Endometrium (tissue), 2 donors: ENCODE measurements around the gene SKAP2.

Experiments used
- FAIRE-seq: peaks from 2 replicates; lab custom pipeline; 2012; peaks lifted over from hg19 to GRCh38; lab: Jason Lieb, UNC
- donor health status: control.
- donor health status: control.

SKAP2 gene

DNA sequence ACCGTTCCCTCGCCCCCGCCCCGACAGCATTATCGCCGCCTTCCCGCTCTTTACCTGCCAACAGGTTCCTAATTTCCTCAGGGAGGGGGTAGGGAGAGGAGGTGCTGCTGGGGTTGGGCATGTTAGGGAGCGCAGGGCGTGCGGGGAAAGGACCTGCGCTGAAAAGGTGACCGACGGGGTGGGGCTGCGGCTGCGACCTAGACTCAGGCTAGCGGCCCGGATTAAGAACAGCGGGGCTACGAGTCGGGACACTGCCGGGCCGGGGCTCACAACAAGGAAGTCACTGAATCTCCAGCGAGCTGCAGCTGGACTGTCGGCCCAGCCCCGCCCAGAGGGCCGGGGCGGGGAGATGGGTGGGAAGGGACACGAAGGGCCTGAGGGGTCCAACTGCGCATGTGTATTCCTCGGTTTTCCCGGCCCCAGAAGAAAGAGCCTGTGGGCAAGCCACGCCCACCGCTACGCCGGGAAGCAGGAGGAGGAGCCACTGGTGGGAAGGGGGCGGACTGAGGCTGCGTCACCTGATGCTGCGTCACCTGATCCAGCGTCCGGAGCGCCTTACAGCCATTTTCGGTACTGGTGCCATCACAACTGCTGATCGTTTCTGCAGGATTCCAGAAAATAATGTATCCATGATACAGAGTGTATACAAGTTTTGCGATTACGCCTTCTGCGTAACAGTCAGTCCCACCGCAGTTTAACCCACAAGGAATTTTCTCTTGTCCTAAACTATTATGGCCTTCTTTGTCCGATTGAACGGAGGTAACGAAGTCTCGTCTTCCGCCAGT is at the start of gene SKAP2:
TSS of gene SKAP2 (minus strand) at position 282 of the 785 bp plus-strand sequence. CDS start at position 121, 161 bp downstream.
- FAIRE-seq, result peak; percentile 95

- FAIRE-seq, result no peak
Measured at GRCh38 chr7:26912933-26913536, 48.6 kb upstream of the SKAP2 start.

DNA sequence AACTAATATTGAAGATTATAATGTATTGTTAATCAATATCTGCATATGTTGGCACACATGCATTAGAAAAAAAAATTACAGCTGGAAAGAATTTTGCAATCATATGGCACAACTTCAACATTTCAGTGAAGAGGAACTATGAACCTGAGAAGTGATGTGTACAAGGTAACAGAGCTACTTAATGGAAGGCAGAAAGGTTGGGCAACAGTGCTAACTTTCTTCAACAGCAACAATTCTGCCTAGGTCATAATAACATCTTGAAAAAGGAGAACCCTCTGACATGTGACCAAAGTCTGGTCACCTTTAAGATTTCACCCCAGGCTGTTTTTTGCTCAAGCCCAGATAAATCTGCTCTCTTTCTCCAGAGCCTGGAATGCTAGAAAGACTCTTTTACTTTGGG is 47.9 kb upstream of the SKAP2 start:
- no peak for FAIRE-seq

DNA sequence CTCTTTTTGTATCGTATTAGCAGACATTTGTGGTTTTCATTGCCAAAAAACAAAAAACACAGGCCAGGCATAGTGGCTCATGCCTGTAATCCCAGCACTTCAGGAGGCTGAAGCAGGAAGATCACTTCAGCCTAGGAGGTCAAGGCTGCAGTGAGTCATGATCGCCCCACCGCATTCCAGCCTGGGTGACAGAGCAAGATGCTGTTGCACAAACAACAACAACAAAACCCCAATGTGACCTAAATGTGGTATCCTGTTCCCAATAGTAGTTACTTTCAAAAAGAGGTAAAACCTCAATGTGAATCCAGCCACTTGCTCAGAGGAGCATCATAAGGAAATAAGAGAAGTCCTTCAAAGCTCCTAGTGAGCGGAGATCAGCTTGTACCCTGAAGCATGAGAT is 45.8 kb upstream of the SKAP2 start:
- FAIRE-seq, result no peak

GRCh38 chr7:26900251-26900650 is 35.9 kb upstream of the SKAP2 start:
- no peak for FAIRE-seq

- FAIRE-seq, result no peak
Measured at GRCh38 chr7:26899519-26899918, 35.1 kb upstream of the SKAP2 start.

GRCh38 chr7:26898891-26899290 is 34.5 kb upstream of the SKAP2 start:
- no peak for FAIRE-seq

GRCh38 chr7:26897928-26898327 is 33.5 kb upstream of the SKAP2 start:
- FAIRE-seq, result no peak

DNA sequence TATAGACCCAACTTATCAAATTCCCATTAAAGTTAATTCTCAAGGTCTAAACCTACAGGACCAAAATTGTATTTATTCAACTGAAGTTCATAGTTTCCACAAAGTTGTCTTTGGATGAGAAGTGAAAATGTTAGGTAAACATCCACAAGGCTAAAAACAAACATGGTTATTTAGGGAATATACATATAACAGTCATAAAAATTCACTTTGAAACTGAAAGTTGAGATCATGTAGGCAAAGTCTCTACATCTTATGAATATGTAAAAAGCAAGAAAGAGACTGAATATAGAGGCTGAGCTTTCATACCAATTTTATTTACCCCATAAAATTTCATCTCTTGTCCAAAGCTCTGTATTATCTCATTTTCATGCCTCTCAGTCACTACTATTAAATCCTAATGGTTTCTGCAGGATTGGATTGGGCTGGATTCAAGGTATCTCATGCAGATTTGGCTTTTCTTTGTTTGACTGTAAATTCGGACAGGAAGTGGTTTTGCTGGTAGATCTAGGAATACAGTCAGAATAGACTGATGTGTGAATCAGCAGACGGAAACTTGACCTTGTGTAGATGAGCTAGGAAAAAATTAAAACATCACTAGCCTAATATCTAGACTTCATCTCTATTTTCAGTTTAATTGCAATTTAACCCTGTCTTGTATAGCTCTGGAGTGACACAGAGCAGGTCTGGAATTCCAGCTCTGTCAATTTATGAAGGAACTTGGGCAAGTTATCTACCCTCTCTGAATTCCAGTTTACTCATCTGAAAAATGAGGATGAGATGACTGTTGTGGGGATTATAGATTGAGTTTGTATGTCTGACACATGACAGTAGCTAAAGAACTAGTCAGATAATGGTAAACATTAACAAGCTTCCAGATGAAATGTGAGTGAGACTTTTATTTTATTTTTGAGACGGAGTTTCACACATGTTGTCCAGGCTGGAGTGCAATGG is 27.3 kb upstream of the SKAP2 start:
- no peak for FAIRE-seq

DNA sequence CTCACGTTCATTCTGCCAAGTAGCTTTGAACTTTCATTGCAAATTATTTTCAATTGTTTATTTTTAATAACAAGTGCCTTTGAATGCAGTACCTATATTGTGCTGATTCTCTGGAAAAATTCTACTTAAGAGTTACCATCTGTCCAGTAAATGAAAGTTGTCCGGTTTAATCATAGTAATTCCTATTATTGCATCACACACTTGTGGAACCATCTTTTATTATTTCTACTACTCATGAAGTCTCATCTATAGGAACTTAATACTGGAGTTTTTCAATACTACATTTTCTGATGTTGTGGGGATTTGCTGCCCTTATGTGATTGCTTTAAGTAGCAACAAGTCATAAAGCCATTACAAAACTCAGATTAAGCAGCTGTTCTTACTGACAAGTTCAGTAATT is 16.5 kb upstream of the SKAP2 start:
- FAIRE-seq, result no peak

- no peak for FAIRE-seq
Measured at GRCh38 chr7:26879671-26880070, 15.3 kb upstream of the SKAP2 start.

- no peak for FAIRE-seq
Measured at GRCh38 chr7:26868841-26869495, 4.6 kb upstream of the SKAP2 start.

DNA sequence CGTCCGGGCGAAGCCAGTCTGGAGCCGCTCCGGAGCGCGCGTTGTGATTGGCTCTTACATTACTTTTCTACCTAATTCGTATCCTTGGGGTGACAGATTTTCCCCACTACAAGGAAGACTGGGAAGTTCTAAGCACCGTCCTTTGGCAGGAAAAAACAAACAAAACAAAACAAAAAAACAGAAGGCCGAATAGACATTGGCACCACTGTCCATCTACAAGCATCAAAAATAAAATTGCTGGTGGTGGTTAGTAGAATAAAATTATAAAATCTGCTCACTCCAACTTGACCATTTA is 651 bp upstream of the SKAP2 start:
- no peak for FAIRE-seq

DNA sequence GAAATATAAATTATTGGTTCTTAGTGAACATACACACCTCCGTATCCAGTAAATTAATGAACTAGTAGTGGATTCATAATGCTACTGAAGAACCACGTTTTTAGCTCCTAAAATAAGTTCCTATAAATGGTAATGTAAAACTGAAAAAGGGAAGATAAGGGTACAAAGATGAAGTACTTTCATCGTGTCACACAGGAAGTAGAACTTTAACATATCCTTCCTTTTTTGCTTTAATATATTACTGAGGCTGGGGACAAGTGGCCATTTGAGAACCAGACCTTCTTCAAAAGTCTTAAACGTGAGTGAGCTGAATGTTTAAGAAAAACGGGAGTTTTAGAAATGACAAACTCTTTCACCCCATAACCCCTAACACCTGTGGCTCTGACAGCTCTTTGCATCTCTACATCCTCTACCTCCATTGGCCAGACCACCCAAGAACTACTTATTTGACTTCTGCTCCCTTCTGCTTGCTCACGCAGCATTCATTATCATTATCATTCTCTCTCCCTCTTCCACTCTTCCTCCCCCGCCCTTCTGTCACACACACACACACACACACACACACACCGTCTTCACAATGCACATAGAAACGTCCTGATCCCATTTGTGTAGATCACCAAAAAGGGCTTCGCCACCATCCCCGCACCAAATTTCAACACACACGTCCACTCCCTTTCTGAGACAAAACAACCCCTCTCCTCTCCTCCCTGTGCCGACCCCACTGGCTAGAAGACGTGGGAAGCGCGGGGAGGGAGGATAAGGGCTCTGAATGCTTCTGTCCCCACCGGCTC is 677 bp downstream of the SKAP2 start:
- no peak for FAIRE-seq

DNA sequence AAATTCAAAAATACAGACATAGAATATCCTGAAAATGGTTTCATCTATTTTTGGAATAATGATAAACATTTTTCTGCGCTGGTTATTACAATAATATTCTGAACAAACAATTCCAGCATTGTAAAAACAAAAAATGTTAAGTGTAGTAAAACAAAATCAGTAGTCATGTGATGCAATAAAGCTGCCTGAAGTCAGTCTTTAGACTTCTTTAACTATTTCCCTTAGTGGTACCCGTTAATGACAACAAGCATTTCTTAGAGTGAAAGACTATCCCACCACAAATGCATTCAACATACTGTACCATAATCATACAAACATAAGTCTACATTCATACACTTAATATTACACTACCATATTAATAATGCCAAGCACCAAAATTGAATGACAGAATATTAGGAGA is 1.6 kb downstream of the SKAP2 start:
- no peak for FAIRE-seq

- no peak for FAIRE-seq
Measured at GRCh38 chr7:26861050-26861449, 3.3 kb downstream of the SKAP2 start.

DNA sequence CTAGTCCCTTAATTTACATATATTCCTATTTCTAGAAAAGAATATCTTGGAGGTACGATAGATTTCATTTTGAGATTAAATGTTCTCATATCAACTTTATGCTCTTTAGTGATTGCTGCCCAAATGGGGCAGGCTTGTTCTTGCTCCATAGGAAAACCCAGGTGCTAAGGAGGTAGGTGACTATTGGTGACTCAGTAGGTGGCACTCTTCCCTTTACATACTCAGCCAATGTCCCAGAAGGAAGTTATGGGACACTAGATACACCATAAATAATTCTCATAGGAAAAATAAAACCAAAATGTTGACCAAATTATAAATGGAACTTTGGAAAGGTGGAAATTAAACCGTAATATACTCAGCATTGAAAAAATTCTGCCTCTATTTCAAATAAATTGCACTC is 4.0 kb downstream of the SKAP2 start:
- no peak for FAIRE-seq

DNA sequence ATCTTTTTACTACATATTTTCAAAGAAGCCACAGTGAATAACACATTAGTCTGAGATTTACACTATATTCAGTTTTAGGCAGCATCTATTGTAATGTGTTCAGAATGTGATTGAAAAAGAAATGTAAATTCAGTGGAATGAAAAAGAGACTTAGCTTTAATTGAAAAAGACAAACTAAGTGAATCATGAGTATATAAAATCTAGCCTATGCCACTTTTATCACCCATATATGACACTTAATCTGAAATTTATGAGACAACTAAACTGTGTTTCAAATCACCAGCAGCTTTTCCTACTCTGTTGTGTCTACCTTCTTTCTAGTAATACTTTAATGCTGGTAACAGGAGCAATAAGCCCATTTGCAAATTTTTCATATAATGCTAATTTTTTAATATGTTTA is 4.7 kb downstream of the SKAP2 start:
- no peak for FAIRE-seq

- no peak for FAIRE-seq
Measured at GRCh38 chr7:26858735-26859134, 5.7 kb downstream of the SKAP2 start.

DNA sequence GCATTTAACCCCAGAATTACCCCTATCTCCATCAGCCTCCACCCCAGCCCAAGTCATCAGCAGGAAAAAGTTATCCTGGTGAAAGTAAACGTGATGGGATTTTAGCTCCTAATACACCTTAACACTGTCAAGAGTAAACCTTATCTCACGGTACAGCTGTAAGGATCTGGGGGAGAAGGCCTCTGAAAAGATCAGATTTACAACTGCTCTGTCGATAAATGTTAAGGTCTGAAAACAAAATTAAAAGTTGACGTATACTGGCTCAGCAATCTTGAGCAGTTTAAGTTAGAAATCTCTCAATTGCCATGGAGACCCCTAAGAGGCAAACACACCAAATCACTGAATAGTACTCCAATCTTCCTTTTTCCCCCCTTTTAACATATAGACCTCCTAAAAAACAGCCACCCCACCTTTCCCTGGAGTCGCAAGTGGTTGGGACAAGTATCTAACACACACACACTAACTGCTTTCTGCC is 6.1 kb downstream of the SKAP2 start:
- FAIRE-seq, result no peak

GRCh38 chr7:26857506-26858240 is 6.7 kb downstream of the SKAP2 start:
- no peak for FAIRE-seq
